CD14-positive monocyte (primary cell): ENCODE measurements around the gene PRUNE1. TPM values are rescaled to one million over a fixed set of nuclear protein-coding genes. Genes with fewer than 3 reads are reported as not detected.

Experiments
- DNase-seq, 3 donors: peaks; one replicate each; pipeline ENCODE4 v3.0.0-alpha.2; 2011 to 2022
- H2AFZ ChIP-seq: 2 replicates; pipeline ENCODE4 v1.6.0; 2012; ENCODE audit warnings: mild to moderate bottlenecking, low read depth, low read length, inconsistent platforms; ENCODE audit not compliant: insufficient read depth, poor library complexity, severe bottlenecking
- H3K27ac ChIP-seq, 2 donors: 1 replicate in 1 of 2; 2 replicates in 1 of 2; pipeline ENCODE4 v1.5.1; 2012 to 2013; ENCODE audit warnings: low read length in 2 of 2, control low read depth in 1 of 2, inconsistent platforms in 1 of 2, low read depth in 1 of 2, mild to moderate bottlenecking in 1 of 2
- H3K27me3 ChIP-seq, 2 donors: one replicate each; pipeline versions ENCODE4 v1.6.0 to v1.6.1; 2011 to 2013; ENCODE audit warnings: low read length in 2 of 2; ENCODE audit not compliant: control insufficient read depth in 2 of 2, insufficient read depth in 2 of 2
- H3K36me3 ChIP-seq, 2 donors: replicated peaks in 1 of 2; 1 replicate in 1 of 2; 2 replicates in 1 of 2; pipeline versions ENCODE4 v1.5.1 to v1.6.1; 2012 to 2013; ENCODE audit warnings: low read length in 2 of 2, control low read depth in 1 of 2, inconsistent platforms in 1 of 2, mild to moderate bottlenecking in 1 of 2; ENCODE audit not compliant: insufficient read depth in 2 of 2, control insufficient read depth in 1 of 2
- H3K4me1 ChIP-seq, 2 donors: 1 replicate in 1 of 2; 2 replicates in 1 of 2; pipeline versions ENCODE4 v1.5.1 to v1.6.1; 2012 to 2013; ENCODE audit warnings: low read length in 2 of 2, control low read depth in 1 of 2, inconsistent platforms in 1 of 2, mild to moderate bottlenecking in 1 of 2, moderate library complexity in 1 of 2; ENCODE audit not compliant: insufficient read depth in 2 of 2, control insufficient read depth in 1 of 2
- H3K4me2 ChIP-seq: replicated peaks from 2 replicates; pipeline ENCODE3; 2012; ENCODE audit warnings: low read length, moderate library complexity, mild to moderate bottlenecking; ENCODE audit not compliant: poor library complexity, severe bottlenecking; ENCODE audit errors: extremely low read depth
- H3K4me3 ChIP-seq, 3 experiments: fragments of 200-600 bp in 1 of 3; sonication (generic) in 1 of 3; replicated peaks in 1 of 3; 1 replicate in 2 of 3; 2 replicates in 1 of 3; pipeline ENCODE4 v1.5.1; 2011 to 2013; ENCODE audit warnings: low read length in 3 of 3, mild to moderate bottlenecking in 3 of 3, control low read depth in 2 of 3, low read depth in 2 of 3, inconsistent platforms in 1 of 3, moderate library complexity in 1 of 3
- H3K79me2 ChIP-seq: 2 replicates; pipeline ENCODE4 v1.6.0; 2012; ENCODE audit warnings: mild to moderate bottlenecking, control low read depth, inconsistent platforms, low read length, moderate library complexity; ENCODE audit not compliant: insufficient read depth
- H3K9ac ChIP-seq: 2 replicates; pipeline ENCODE4 v1.6.0; 2017; ENCODE audit warnings: low read length, mild to moderate bottlenecking; ENCODE audit not compliant: insufficient read depth, poor library complexity, severe bottlenecking
- H3K9me3 ChIP-seq, 2 donors: replicated peaks in 1 of 2; 1 replicate in 1 of 2; 2 replicates in 1 of 2; pipeline versions ENCODE4 v1.5.1 to v1.6.1; 2012 to 2013; ENCODE audit warnings: low read length in 2 of 2, control low read depth in 1 of 2; ENCODE audit not compliant: control insufficient read depth in 1 of 2, insufficient read depth in 1 of 2
- H4K20me1 ChIP-seq: 2 replicates; pipeline ENCODE4 v1.6.0; 2012; ENCODE audit warnings: mild to moderate bottlenecking, low read length, control low read depth, moderate library complexity; ENCODE audit not compliant: insufficient read depth
- H3K27ac Mint-ChIP-seq, 7 donors: one replicate each; pipeline ENCODE4 v1.8.0; 2020; ENCODE audit warnings: mild to moderate bottlenecking in 7 of 7, mixed read lengths in 7 of 7, moderate library complexity in 6 of 7, inconsistent platforms in 2 of 7
- H3K27me3 Mint-ChIP-seq, 3 donors: one replicate each; pipeline ENCODE4 v1.8.0; 2021 to 2022; ENCODE audit warnings: low read depth in 3 of 3, mild to moderate bottlenecking in 3 of 3, mixed read lengths in 3 of 3, moderate library complexity in 3 of 3, inconsistent platforms in 1 of 3
- H3K36me3 Mint-ChIP-seq, 2 donors: one replicate each; pipeline ENCODE4 v1.8.0; 2020; ENCODE audit warnings: mixed read lengths in 2 of 2, inconsistent platforms in 1 of 2, mild to moderate bottlenecking in 1 of 2
- H3K4me1 Mint-ChIP-seq: one replicate; pipeline ENCODE4 v1.8.0; 2020; ENCODE audit warnings: mild to moderate bottlenecking, mixed read lengths
- H3K4me3 Mint-ChIP-seq, 2 donors: one replicate each; pipeline ENCODE4 v1.8.0; 2020; ENCODE audit warnings: mild to moderate bottlenecking in 2 of 2, mixed read lengths in 2 of 2, moderate library complexity in 1 of 2
- H3K9me3 Mint-ChIP-seq, 7 donors: one replicate each; pipeline ENCODE4 v1.8.0; 2020 to 2022; ENCODE audit warnings: mixed read lengths in 7 of 7, mild to moderate bottlenecking in 6 of 7, moderate library complexity in 6 of 7, inconsistent platforms in 2 of 7
- CTCF ChIP-seq: fragments of 200-600 bp; IDR thresholded peaks from one replicate; pipeline ENCODE4 v1.8.0; 2022; ENCODE audit warnings: antibody characterized with exemption, mild to moderate bottlenecking
- WGBS: methylation state at CpG from one replicate; pipeline ENCODE4 v1.1.5; 2013; ENCODE audit warnings: missing lambda C conversion rate; ENCODE audit not compliant: insufficient coverage; 5-methylcytosine and 5-hydroxymethylcytosine counted together
- intact Hi-C, 2 donors: fragments of 100-400 bp; cut with micrococcal nuclease; formaldehyde crosslinking; loops; one replicate each; pipeline versions ENCODE4 v1.15.0 to v1.15.1; 2023
- polyA plus RNA-seq, 3 donors: library from polyadenylated mRNA; depleted of rRNA in 1 of 3; unstranded in 2 of 3; stranded (reverse) in 1 of 3; fragments of 300-500 nt in 2 of 3; fragments of >200 nt in 1 of 3; fragmentation: Illumina TruSeq in 2 of 3; gene quantifications; 1 replicate in 2 of 3; 2 replicates in 1 of 3; pipeline ENCODE4 v1.2.3, GENCODE V29; 2012 to 2021

The PRUNE1 gene
- polyA plus RNA-seq, 3 donors: 8.4 to 22.8 (median 22.6) TPM

- Histone ChIP-seq H3K4me1 (no peaks in the 10 kb centered on the region), H3K9me3 (no peaks in the 10 kb centered on the region), H3K4me3 (no peak overlapping the region), H3K4me2 (no peak overlapping the region), H3K27me3 (no peaks in the 10 kb centered on the region), H4K20me1 (peaks cover 42% of the 10 kb centered on the region), H3K36me3 (peaks cover 86 to 98% of the 10 kb centered on the region in 2 donors), H3K9ac (no peak overlapping the region), H3K79me2 (peaks cover under 1% of the 10 kb centered on the region), H3K27ac (no peak overlapping the region), H2AFZ (no peak overlapping the region)
- DNase-seq: no peak
- intact Hi-C loops: no loop called here
- 100% methylated on average over 2 of the region's 7 CpGs for WGBS
- Mint-ChIP-seq H3K36me3 (peaks cover 79 to 93% of the 10 kb centered on the region in 2 donors), H3K27ac (peak overlapping the region in 6 of 7 donors; percentile 6 to 70 (median 51)), H3K4me1 (peaks cover 2% of the 10 kb centered on the region), H3K27me3 (peaks cover 0 to 2% (median 0%) of the 10 kb centered on the region in 3 donors), H3K4me3 (no peak overlapping the region), H3K9me3 (no peaks in the 10 kb centered on the region)
- no peak for TF ChIP-seq CTCF
These were observed 47.6 kb upstream of the PRUNE1 start for GRCh38 chr1:150960646-150961045.

- Histone ChIP-seq H3K27me3 (no peaks in the 10 kb centered on the region), H3K27ac (peak overlapping the region in 1 of 2 donors; percentile 60), H3K9ac (no peak overlapping the region), H4K20me1 (peaks cover 53% of the 10 kb centered on the region), H3K36me3 (peaks cover 94 to 98% of the 10 kb centered on the region in 2 donors), H2AFZ (no peak overlapping the region), H3K79me2 (peaks cover 5% of the 10 kb centered on the region), H3K4me2 (no peak overlapping the region), H3K4me1 (no peaks in the 10 kb centered on the region), H3K9me3 (no peaks in the 10 kb centered on the region), H3K4me3 (no peak overlapping the region)
- Mint-ChIP-seq H3K9me3 (no peaks in the 10 kb centered on the region), H3K27me3 (peaks cover 0 to 2% (median 0%) of the 10 kb centered on the region in 3 donors), H3K27ac (peak overlapping the region in 4 of 7 donors; percentile 42 to 64 (median 62)), H3K4me1 (peaks cover 2% of the 10 kb centered on the region), H3K36me3 (peaks cover 86 to 93% of the 10 kb centered on the region in 2 donors), H3K4me3 (no peak overlapping the region)
- no peak for TF ChIP-seq CTCF
- no peak for DNase-seq
- intact Hi-C loops: no loop called here
- WGBS: no CpG with 5 or more reads among the region's 4 CpGs
These were observed 46.5 kb upstream of the PRUNE1 start for GRCh38 chr1:150961756-150962155.
